ENCODE measurements around the gene GPC3.
A peak's percentile ranks its signal among the peaks of the same experiment; 100 is the strongest.
"Not testable (repeated sequence)": the region's sequence is repeated elsewhere in the genome, so short reads cannot be mapped to it uniquely, and the experiment has no call there.

GPC3 gene

DNA sequence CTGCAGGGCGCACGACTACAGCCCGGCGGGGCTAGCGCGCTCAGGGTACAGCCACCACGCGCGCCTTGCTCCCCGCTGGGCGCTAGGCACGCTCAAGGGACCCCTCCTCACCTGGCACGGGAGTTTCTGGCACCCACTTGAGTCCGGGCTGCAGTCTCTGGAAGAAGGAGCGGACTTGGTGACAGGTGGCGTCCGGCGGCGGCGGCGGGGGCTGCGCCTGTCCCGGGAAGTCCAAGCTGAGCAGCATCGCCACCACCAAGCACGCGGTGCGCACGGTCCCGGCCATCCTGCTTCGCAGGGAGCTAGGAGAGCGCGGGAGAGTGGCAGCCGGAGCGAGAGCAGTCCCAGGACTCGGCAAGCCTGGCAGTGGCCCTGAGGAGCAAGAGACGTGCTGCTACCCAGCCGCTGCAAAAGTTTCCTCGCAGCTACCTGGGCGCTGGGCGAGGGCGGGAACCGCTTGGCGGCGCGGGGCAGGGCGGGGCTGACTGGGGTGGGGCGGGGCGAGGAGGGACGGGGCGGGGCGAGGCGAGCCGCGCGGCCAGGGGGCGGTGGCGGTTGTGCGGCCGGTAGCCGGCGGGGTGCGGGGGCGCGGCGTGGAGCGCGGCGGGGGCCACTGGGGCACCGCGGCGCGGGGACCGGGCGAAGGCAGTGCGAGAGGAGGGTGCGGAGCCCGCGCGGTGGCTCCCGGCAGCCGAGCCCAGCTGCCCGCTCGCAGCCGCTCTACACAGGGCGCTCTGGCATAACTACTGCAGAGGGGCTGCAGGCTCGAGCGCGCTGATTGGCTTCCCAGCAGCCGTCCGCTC lies at the start of gene GPC3:
Gene GPC3 (minus strand): TSS at position 431 of the 803 bp plus-strand sequence.
- DNase-seq = peak; percentile 86

DNA sequence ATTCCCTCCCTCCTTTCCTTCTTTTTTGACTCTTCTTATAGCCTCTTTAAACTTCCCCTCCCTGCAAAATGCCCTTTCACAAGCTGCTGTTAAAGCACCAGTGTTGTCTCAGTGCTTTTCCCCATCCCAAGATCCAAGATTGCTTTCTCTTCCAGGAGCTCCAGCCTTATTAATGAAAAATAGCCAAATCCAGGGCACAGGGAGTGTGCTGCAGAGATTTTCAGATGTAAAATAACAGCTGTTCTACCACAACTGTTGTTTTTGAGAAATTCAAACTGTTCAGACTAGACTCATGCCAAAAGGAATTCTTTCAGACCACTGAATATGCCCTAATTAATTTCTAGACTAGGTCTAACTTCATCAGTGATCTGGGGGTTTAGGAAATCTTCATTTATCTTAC lies 47.0 kb upstream of the GPC3 start:
- no peak for DNase-seq

DNA sequence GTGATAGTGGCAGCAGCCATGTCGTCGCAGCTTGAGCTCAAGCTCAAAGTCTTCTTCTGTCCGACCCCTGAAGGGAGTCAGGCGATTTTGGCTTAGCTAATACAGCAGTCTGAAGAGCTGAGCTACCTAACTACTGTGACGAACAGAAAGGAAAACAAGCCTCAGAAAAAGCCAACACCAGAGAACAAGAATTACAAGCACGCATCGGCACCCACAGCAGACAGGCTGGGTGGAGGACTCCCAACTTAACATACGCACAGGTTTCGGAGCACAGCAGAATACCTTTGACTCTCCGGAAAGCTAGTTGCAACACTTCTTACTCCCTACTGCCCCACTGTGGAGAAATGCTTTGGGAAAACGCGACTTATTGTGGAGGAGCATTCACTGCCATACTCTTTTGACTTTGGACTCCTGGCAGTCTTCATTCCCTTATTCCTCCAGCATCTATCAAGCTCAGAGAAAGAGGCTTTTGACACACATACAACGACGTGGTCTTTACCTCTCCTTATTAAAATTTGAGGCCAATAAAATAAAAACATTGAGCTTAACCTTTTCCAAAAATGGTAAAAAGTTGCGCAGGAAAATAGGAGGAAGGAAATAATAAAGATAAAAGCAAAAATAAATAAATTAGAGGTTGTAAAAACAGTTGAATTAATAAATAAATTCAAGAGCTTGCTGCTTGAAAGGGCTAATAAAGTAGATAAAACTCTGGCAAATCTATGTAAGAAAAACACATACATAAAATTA lies 41.3 kb upstream of the GPC3 start:
- peak; percentile 66 for DNase-seq

DNA sequence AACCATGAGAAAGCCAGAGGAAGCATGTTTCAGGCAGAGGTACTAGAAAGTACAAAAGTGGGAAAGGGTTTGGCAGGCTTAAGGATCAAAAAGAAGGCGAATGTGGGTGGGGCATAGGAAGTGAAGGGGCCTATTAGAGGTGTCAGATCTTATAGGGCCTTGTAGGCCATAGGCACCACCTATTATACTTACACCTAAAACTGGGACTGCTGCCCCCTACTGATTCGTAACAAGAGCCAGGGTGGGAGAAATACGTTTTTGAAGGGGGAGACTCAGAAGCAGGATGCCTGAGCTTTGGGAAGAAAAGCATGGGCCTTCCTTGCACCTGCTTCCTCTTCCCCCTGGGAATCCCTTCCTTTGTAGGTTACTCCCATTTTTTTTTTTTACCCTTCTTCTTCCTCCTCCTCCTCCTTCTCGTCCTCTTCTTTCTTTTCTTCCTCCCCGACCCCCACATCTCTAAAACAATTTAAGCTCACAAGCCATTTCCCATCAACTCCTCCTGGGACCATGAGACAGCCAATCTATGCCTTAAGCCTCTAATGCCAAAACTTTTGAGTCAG lies 40.7 kb upstream of the GPC3 start:
- peak; percentile 20 for DNase-seq

DNA sequence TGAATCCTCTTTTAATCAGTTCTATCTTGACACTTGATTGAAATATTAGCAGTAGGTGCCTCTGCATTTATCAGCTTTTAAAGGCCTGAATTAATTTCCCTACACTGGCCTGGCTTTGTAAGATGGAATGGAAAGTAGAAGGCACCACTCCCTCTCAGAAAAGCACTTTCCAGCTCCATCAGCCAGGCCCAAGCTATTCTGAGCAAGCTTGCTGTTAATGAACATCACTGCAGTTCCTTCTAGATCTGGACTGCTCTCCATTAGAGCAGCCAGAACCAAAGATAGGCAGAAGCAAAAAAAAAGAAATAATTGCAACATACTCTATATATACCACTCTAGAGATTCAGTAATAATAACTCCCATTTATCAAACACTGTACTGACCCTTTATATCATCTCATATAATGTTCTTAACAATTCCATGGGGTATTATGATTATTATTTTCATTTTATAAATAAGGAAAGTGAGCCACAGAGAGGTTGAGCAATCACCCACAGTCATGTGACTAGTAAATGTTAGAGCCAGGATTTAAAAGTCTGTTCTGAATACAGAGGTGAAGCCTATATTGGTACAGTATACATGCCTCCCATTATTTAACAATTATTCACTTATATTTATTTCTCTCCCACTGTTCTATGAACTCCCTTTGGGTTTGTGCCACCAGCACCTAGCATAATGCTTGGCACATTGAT lies 39.4 kb upstream of the GPC3 start:
- no peak for DNase-seq

DNA sequence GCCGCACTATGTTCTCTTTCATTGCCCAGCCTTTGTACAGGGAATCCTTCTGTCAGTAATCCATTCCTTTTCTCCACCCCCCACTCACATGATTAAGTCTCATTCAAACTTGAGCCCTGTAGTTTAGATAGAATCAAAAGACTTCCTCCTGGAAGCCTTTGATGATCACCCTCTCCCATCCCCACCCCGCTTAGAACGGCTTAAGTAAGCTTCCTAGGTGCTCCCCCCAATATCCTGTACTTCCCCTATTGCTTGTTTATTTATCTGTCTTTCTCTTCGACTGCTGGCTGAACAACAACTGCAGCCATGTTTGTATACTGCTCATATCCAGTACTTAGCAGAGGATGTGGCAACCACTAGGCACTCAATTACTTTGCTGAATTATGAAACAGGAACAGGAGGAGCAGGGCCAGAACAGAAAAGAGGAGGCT lies 38.5 kb upstream of the GPC3 start:
- no peak for DNase-seq

DNA sequence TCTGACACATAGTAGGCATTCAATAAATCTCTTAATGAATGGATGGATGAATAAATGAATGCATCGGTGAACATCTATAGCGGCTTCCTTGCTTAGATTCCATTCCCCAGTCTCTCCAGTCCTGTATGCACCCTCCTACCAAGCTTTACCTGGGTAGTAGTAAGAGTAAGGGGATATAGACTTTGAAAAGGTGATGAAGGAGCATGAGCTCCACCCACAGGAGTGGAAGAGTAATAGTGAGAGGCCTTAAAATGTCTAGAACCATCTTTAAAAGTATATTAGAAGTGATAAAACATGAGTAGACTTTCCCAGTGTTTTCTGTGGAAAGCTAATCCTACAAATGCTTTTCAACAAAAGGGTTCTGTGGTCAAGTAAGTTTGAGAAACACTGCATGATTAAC lies 35.5 kb upstream of the GPC3 start:
- DNase-seq = peak; percentile 19

DNA sequence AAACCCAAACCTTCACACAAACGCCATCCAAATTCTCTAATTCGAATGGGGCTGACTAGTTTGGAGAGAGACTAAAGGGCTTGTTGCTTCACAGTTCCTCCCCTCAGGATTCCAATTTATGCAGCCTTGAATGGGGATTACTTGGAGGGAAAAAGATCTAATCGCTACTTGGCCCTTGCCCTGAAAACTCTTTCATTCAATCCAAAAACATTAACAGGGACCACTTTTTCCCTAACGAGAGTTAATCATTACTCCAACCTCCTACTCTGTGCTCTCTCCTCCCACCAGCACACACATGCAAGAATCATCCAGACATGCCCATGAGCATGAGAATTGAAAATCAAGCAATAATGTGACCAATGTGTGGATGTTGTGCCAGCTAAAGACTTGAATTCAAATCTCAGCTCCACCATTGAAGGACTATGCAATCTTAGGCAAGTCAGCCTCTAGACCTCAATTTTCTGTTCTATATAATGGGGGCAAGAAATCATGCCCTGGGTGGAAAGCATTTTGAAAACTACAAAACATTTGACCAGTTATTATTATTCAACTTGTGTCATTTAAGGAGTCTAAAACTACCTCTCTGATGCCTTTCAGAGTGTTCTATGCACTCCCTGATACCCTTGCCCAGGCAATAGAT lies 34.3 kb upstream of the GPC3 start:
- no peak for DNase-seq

DNA sequence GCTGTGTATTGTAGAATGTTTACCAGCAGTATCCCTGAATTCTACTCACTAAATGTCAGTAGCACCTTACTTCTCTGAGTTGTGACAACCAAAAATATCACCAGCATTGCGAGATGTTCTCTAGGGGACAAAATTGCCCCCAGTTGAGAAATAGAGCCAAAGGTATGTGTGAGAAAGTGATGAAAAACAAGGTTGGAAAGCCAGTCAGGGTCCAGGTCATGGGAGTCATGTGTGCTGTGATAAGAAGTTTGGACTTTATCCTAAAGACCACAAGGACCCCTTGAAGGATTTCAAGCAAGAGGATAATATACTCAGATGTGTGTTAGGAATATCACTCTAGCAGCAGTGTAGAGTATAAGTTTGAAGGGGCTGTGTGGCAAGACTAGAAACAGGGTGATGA lies 30.9 kb upstream of the GPC3 start:
- not testable (repeated sequence) for DNase-seq

DNA sequence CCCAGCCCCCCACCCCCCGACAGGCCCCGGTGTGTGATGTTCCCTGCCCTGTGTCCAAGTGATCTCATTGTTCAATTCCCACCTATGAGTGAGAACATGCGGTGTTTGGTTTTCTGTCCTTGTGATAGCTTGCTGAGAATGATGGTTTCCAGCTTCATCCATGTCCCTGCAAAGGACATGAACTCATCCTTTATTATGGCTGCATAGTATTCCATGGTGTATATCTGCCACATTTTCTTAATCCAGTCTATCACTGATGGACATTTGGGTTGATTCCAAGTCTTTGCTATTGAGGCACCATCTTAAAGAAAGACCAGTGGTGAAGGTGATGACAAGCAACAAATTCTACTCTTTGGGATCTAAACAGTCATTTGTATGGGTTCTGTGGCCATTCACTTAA lies 30.1 kb upstream of the GPC3 start:
- DNase-seq = not testable (repeated sequence)

DNA sequence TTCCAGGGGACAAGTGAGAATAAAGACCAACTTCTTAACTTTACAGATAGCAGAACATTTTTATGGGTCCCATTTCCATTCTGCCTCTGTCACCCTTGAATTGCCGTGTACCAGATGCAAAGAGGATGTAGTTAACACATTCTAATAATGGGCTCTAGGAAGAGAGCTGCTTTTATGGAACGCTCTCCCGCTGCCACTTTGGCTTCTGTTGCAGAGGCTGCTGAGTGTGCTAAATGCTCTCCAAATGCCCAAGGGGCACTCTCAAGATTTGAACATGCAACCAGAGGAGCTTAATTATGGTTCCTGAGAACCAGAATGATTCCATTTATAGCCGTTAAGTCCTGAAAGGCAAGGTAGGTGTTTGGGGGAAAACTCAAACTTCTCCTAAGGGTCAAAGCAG lies 28.1 kb upstream of the GPC3 start:
- DNase-seq = no peak

DNA sequence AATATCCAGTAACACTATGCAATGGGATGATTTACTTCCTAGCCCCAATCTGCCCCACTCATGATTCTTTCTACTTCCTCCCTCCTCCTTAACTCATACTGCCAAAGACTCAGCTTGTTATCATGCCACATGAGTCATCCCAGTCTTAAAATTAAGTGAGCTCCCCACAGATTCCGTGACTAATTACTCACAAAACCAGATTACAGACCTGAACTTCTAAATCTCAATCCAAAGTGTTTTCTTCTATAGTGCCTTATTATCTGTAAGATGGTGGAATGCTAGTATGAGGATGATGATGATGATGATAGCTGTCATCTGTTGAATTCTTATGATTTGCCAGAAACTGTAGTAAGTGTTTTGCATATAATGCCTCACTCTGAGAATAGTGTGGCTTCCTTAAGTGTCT lies 27.7 kb upstream of the GPC3 start:
- DNase-seq = no peak

DNA sequence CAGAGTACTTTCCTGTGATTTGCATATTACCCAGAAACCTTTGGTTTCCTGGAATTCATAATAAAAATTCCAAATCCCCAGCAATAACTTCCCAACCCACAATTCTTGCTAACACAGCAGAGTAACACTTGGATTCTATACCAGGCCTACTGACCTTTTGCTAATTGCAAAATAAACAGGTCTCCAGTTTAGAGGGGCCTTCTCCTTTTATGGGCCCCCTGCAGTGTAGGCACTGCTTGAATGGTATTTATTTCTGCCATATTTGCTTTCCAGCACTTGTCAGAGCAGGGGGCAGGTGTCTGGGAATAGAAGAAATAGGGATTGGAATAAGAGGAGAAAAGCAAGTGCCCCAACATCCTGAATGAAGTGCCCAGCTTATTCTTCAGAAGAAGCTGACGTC lies 25.3 kb upstream of the GPC3 start:
- no peak for DNase-seq

DNA sequence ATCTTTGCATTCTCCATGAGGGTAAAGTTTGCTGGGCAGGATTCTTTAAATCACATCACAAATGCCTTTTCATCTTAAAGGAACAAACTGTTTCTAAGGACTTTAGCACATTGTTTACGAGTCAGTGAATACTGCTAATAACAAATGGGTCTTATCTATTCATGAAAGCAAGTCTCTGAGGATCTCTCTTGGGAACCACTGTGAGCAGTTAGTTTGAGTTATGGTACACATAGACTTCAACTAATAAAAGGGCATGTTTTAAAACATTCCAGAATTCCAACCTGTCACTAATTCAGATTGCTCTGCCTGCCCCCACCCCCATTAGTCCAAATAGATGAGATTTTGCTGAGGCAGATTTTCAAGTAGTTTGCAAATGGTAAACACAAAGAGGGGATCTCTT lies 22.3 kb upstream of the GPC3 start:
- no peak for DNase-seq

DNA sequence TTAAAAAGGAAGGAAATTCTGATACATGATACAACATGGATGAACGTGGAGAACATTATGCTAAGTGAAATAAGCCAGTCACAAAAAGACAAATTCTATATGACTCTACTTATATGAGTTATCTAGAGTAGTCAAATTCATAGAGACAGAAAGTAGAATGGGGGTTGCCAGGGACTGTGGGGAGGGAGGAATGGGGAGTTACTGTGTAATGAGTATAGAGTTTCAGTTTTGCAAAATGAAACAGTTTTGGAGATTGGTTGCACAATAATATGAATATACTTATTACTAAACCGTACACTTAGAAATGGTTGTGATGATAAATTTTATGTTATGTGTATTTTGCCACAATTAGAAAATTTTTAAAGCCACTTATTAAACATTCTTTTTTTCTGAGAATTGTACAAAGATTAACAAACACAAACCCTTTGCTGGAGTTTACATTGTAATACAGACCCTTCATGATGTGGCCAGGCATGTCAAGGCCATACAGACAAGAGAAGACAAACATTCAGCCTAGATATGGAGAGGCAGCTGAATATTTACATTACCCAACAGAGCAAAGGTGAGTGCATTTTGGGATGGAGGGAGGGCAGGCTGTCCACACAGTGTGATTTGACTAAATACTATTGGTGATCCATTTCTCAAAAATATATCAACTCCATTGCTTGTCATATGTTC lies 21.2 kb upstream of the GPC3 start:
- DNase-seq = no peak

DNA sequence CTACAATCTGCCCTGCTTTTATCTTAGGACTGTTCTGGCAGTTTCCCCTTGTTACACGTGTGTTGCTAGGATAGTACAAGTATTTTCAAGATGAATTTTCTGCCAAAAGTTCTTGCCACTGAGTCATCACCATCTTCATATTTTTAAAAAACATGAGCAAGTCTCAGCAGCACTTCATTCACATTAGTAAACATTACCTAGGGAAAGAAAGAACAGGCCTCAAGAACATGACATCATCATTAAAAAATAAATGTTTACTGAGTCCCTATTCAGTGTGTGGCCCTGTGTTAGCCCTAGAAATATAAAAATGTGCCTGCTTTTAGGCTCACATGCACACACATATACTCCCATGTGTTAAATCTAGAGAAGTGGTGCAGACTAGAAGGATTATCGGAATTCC lies 18.7 kb upstream of the GPC3 start:
- DNase-seq = no peak

DNA sequence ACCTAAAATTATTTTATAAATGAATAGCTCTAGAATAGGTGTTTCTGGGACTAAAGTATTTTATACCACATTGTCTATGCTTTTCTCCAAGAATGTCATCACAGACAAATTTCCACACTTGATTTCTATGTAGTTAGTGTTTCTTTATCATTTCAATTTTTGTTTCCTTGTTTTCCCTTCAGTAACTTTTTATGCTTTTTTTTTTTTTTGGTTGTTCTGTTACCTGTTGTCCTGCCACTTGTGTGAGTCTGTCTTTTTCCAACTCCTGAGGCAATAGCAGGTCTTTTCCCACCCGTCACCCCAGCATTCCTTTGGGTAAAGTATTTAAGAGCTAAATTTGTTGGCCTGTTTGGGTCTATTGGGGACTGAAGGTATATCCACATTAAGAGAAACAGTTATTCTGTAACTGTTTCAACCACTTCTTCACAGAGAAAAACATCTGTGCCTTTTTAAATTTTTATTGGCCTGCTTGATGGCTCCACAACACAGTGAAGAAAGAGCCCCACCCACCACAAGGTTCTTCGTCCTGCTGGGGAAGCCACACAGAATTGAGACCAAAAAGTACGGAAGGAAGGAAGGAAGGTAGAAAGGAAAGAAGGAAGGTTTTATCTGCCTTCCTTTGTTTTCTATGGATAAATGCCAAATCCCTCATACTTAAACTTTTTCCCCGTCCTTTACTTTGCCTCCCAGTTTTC lies 17.7 kb upstream of the GPC3 start:
- no peak for DNase-seq

DNA sequence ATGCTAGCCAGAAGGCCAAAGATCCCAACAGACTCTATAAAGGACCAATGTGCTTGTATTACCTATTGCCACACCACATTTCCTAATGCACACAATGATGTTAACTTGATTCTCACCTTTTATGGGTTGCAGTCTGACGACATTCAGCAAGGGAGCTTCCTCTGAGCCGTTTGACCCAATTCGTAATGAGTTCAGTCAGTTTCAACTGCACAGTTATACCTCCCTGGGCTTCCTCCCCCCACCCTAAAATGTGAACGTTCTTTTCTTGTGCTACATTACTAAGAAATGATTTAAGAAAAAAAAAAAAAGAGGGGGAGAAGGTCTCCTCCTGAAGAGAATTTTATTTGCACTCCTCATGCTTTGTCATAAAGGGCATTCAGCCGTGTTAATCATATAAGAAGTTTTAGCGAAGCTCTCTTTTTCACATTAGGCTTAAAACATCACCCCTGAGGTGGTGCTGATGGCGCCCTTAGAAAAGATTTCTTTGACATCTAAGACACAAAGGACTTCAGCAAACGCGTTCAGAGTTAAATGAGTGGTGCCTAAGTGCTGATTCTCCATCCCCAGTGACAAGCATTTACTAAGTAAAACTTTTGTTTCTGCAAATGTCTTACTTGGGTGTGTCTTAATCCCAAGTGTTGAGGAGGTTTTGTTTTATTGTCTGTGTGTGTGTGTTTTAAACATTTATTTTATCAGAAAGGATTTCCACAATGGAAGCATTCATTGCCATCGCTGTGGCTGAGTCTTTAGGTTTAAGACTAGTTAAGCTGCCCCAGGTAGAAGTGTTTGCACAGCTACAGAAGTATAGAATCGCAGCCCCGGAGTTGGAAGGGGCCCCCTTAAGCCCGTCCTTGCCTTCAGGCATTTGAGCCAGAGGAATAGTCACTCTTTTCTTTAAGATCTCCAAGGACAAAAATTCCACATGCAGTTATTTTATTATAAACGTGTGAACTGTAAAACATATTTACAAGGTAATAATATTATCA lies 15.2 kb upstream of the GPC3 start:
- DNase-seq = no peak

DNA sequence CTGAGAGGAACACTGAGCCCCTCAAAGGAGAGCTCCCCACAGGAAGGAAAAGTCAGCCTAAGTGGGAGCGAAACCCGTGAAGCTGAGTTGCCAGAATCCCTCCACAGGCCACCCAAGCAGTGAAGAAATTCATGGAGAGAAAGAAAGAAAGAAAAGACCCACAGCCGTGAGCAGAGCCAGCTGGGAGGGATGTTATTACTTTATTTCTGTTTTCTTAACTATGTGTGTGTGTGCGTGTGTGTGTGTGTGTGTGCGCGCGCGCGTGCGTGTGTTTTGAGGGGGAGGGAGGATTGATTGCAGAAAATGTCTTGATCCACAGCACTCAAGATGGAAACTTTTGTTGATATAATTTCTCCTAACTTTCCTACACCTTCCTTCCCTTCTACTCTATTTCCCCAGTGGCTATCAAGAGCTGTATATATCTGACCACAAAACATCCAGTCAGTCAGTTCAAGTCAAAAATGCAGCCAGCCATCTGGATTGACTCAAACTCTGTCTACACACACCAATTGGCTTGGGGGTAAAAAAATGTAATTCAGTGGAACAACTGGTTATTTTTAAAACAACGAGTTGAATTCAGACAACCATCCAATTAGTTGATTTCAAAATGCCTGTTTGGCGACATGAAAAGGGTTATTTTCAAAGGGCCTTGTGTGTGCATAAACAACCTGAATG lies 13.8 kb upstream of the GPC3 start:
- DNase-seq = no peak

DNA sequence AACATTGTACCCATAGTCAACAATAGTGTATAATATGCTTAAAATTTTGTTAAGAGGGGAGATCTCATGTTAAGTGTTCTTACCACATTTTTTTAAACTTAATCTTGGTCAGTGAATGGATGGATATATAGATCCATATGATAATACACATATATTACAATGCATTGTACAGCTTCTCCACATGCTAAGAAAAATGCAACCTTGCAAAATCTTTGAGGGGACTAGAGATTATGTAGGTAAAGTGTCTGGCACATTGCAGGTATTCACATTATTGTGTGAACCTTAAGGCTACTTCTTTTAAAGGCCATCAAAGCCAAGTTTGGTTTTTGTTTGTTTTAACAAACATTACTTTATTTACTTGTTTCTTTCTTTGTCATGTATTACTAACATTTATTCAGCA lies 10.4 kb upstream of the GPC3 start:
- no peak for DNase-seq

Data from NCI-H82 (cell line).